Ovary (tissue), 9 donors: ENCODE data around the gene SLAMF1. TPM values are rescaled to one million over a fixed set of nuclear protein-coding genes. Genes with fewer than 3 reads are reported as not detected.
"Not testable (repeated sequence)": the region's sequence is repeated elsewhere in the genome, so short reads cannot be mapped to it uniquely, and the experiment has no call there.

Experiments used
- DNase-seq, 5 donors: peaks; one replicate each; pipeline ENCODE4 v3.0.0-alpha.2; 2019 to 2020
- H3K27ac ChIP-seq, 2 donors: fragments of 200-600 bp; one replicate each; pipeline versions ENCODE4 v1.5.1 to v1.8.0; 2019 to 2022
- H3K27me3 ChIP-seq: fragments of 200-600 bp; one replicate; pipeline ENCODE4 v1.8.0; 2022
- H3K36me3 ChIP-seq: fragments of 200-600 bp; sonication (generic); one replicate; pipeline ENCODE4 v1.5.1; 2019
- H3K4me1 ChIP-seq: one replicate; pipeline ENCODE4 v1.8.1; 2013; ENCODE audit warnings: mild to moderate bottlenecking, moderate library complexity; ENCODE audit not compliant: insufficient read depth
- H3K4me3 ChIP-seq: fragments of 200-600 bp; sonication (generic); one replicate; pipeline ENCODE4 v1.5.1; 2017
- H3K9me3 ChIP-seq, 2 donors: fragments of 200-600 bp in 1 of 2; sonication (generic) in 1 of 2; one replicate each; pipeline versions ENCODE4 v1.5.1 to v1.8.1; 2013 to 2019; ENCODE audit warnings: mild to moderate bottlenecking in 1 of 2, moderate library complexity in 1 of 2
- EP300 ChIP-seq: sonication (generic); formaldehyde crosslinking; IDR thresholded peaks from one replicate; pipeline ENCODE4 v1.6.1; 2017; ENCODE audit warnings: antibody characterized with exemption
- POLR2A ChIP-seq: fragments of 450-650 bp; IDR thresholded peaks from one replicate; pipeline ENCODE4 v1.6.1; 2017; ENCODE audit warnings: antibody characterized with exemption, mild to moderate bottlenecking, moderate library complexity
- WGBS, 3 donors: extraction: QIAGEN DNeasy Blood & Tissue Kit in 1 of 3; methylation state at CpG; one replicate each; pipeline versions ENCODE4 v1.1.5 to v1.1.7; 2013 to 2017; 5-methylcytosine and 5-hydroxymethylcytosine counted together
- intact Hi-C, 4 donors: fragments of 100-400 bp; cut with DNase I; formaldehyde crosslinking; loops; one replicate each; pipeline versions ENCODE4 v1.11.0 to v1.15.1; 2022 to 2023
- polyA plus RNA-seq, 2 donors: library from polyadenylated mRNA; stranded (reverse); fragments of 200-250 nt in 1 of 2; fragments of 350-450 nt in 1 of 2; fragmentation: Illumina TruSeq in 1 of 2; extraction: RNeasy Lipid Tissue Mini Kit (QIAGEN cat#74804) in 1 of 2; gene quantifications; one replicate each; pipeline ENCODE4 v1.2.3, GENCODE V29; 2013 to 2014
- total RNA-seq, 7 donors: library from RNA; depleted of rRNA in 2 of 7; stranded (reverse); fragments of >200 nt in 2 of 7; fragmentation: NEBNext Ultra II Directional in 3 of 7; extraction: Animal tissue kit (Norgen Biotek cat#: 25700) in 3 of 7; gene quantifications; one replicate each; pipeline versions ENCODE4 v1.1.0 to v1.2.4, GENCODE V29; 2016 to 2023
- TF ChIP-seq, protein P1 (sequence below), 3 donors: fragments of 450-650 bp in 2 of 3; fragments of 200-600 bp in 1 of 3; IDR thresholded peaks; one replicate each; pipeline versions ENCODE4 v1.5.1 to v1.8.0; 2016 to 2022; ENCODE audit warnings: antibody characterized with exemption in 3 of 3, mild to moderate bottlenecking in 1 of 3
- donor health status: DM: no; HTN: no; CAD: no; lungs with moderate emphysema.
- donor health status: DM: no; HTN: no; CAD: no.
- donor health status: Bipolar disorder and iron deficiency.
- donor health status: DM: yes; HTN: yes; CAD: no.
- donor health status: DM: no; HTN: no; CAD: no.
- donor health status: DM: yes; HTN: yes; CAD: no.

Gene SLAMF1
- total and polyA plus RNA-seq, 9 donors, result 0.15 to 0.68 (median 0.27) TPM; not detected in 3

DNA sequence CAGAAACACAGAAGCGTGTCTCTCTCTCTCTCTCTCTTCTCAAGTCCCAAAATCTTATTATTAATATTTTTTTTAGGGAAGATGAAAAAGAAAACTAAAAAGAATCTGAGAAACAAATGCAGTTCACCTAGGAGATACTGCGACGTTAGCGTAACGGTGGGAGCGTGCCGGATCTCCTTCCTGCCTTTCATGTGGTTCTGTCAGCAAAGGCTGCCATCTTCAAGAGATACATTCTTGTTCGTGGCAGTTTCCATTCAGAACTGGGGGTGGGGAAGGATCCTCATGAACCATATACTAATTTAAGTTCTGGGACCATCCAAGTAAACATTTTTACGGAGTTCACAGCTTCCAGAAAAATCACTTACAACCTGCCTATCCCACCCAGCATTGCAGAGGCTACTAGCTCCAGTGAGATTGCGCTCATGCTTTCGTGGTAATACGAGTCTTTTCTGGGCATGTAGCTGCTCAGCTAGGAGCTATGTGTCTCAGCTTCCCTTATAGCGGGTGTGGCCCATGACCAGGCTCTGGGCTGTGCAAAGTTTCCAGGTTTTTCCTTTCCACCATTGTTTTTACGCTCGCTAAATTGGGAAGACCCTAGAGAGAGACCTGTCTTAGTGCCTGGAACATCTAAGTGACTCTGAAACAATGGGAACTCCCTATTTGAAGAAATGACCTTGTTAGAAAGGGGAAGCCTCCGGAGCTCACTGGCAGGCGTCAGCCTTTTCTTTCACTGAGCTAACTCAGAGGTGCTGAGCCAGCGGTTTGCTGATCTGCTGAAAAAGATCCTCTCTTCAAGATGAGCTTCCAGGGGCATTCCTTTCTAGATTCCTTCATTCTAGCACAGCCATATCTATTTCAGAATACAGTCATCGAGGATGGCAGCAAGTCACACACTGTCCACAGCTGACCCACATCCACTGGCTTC is 17.3 kb downstream of the SLAMF1 start:
- DNase-seq, result no peak
- H3K27ac ChIP-seq, result no peak overlapping the region
- no peaks in the 10 kb centered on the region for H3K36me3 ChIP-seq
- WGBS, 3 donors, result 62 to 81% (median 75%) methylated on average over 19 of the region's 19 CpGs
- intact Hi-C loops, result no loop called here
- H3K4me3 ChIP-seq, result no peak overlapping the region
- H3K4me1 ChIP-seq, result no peaks in the 10 kb centered on the region
- TF ChIP-seq, protein P1, sequence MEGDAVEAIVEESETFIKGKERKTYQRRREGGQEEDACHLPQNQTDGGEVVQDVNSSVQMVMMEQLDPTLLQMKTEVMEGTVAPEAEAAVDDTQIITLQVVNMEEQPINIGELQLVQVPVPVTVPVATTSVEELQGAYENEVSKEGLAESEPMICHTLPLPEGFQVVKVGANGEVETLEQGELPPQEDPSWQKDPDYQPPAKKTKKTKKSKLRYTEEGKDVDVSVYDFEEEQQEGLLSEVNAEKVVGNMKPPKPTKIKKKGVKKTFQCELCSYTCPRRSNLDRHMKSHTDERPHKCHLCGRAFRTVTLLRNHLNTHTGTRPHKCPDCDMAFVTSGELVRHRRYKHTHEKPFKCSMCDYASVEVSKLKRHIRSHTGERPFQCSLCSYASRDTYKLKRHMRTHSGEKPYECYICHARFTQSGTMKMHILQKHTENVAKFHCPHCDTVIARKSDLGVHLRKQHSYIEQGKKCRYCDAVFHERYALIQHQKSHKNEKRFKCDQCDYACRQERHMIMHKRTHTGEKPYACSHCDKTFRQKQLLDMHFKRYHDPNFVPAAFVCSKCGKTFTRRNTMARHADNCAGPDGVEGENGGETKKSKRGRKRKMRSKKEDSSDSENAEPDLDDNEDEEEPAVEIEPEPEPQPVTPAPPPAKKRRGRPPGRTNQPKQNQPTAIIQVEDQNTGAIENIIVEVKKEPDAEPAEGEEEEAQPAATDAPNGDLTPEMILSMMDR (IDR thresholded peaks at IDR 0.05), result no peak
- TF ChIP-seq EP300 (no peak), POLR2A (no peak)
- H3K9me3 ChIP-seq, result no peaks in the 10 kb centered on the region
- no peaks in the 10 kb centered on the region for H3K27me3 ChIP-seq

DNA sequence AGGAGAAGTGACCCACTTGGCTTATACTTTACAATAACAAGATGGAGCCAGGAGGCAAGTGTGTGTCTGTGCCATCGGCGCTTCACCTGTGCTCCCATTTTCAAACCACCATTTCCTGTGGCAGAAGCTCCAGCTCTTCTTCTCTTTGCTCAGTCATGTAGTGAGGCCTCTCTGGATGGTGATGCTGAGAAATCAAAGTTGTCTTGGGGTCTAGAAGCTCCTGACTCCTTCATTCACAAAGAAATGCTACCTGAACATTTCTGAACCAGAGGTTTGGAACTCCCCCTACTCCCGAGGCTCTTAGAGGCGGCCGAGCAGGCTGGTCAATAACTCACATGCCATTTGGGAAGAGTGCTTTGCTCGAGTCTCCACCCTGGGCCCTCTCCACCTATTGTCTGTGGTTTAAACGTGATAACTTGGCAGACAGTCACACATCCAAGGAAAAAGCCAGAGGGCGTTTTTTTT is 18.0 kb downstream of the SLAMF1 start:
- no peaks in the 10 kb centered on the region for H3K36me3 ChIP-seq
- no peak for TF ChIP-seq POLR2A
- H3K4me3 ChIP-seq, result no peak overlapping the region
- H3K4me1 ChIP-seq, result no peaks in the 10 kb centered on the region
- intact Hi-C loops, result no loop called here
- H3K9me3 ChIP-seq, result no peaks in the 10 kb centered on the region
- H3K27me3 ChIP-seq, result no peaks in the 10 kb centered on the region
- WGBS, 3 donors, result 72 to 81% (median 81%) methylated on average over 8 of the region's 8 CpGs
- DNase-seq, result no peak
- H3K27ac ChIP-seq, result no peak overlapping the region

DNA sequence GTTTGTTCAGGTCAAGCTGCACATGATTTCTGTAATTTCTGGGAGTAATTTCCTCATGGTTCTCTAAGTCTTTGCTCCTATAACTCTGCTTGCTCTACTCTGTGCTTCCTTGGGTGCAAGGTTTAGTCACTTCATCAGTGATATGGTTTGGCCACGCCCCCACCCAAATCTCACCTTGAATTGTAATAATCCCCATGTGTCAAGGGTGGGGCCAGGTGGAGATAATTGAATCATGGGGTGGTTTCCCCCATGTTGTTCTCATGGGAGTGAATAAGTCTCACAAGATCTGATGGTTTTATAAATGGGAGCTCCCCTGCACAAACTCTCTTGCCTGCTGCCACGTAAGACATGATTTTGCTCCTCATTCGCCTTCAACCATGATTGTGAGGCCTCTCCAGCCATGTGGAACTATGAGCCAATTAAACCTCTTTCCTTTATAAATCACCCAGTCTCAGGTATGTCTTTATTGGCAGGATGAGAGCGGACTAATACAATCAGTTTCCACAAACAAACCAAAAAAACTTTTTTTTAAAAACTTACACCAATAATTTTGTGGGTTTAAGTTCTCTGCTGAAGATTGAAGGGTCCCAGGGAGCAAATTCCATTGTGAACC is 19.1 kb downstream of the SLAMF1 start:
- intact Hi-C loops, H3K27ac ChIP-seq, H3K36me3 ChIP-seq, H3K4me3 ChIP-seq, H3K9me3 ChIP-seq, DNase-seq, H3K4me1 ChIP-seq, H3K27me3 ChIP-seq: not testable (repeated sequence)
- WGBS, 3 donors, result 91 to 93% (median 92%) methylated on average over 4 of the region's 4 CpGs

DNA sequence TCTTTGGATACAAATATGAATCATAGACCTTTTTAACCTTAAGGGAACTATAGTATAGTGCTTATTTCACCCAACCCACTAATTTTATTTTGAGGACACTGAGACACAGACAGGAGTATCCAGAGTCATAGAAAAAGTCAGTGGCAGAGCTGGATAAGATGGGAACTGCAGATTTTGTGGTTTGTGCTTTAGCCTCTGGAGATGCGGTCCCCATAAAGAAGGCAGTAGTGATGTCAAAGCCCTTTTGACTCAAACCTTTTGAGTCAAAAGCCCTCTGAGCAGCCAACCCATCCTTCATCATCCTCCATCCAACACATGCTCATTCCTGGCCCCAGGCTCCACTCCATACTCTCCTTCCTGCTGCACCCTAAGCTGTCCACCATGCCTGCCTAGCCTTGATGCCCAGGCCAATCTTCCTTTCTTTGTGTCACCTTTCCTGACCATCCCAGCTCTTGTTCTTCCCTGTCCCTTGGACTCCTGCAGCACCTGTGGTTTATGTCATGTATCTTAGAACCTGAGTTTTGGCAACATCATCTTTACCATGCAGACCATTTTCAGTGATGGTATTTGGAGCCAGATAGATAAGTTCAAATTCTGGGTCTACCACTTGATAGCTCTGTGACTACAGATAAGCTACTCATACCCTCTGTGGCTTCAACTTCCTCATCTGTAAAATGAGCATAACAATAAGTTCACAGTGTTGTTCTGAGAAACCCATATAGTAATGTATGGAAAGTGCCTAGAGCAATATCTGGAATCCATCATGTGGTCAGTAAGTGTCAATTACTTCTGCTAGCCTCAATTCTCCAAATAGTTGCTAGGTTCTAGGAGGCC is 20.1 kb downstream of the SLAMF1 start:
- WGBS, 3 donors, result 96 to 100% (median 96%) methylated on average over 1 of the region's 1 CpG

More for the DNA sequence above, 20.1 kb downstream of the SLAMF1 start:
- intact Hi-C loops, result no loop called here
- no peaks in the 10 kb centered on the region for H3K27me3 ChIP-seq
- no peak for TF ChIP-seq POLR2A
- no peak for TF ChIP-seq EP300
- TF ChIP-seq, protein P1 (IDR thresholded peaks at IDR 0.05), result no peak
- H3K36me3 ChIP-seq, result no peaks in the 10 kb centered on the region
- H3K27ac ChIP-seq, result no peak overlapping the region
- H3K4me1 ChIP-seq, result no peaks in the 10 kb centered on the region
- no peak overlapping the region for H3K4me3 ChIP-seq
- H3K9me3 ChIP-seq, result no peaks in the 10 kb centered on the region
- DNase-seq, result no peak
